Measurements from ENCODE around the gene DENND6B.

DENND6B gene

DNA sequence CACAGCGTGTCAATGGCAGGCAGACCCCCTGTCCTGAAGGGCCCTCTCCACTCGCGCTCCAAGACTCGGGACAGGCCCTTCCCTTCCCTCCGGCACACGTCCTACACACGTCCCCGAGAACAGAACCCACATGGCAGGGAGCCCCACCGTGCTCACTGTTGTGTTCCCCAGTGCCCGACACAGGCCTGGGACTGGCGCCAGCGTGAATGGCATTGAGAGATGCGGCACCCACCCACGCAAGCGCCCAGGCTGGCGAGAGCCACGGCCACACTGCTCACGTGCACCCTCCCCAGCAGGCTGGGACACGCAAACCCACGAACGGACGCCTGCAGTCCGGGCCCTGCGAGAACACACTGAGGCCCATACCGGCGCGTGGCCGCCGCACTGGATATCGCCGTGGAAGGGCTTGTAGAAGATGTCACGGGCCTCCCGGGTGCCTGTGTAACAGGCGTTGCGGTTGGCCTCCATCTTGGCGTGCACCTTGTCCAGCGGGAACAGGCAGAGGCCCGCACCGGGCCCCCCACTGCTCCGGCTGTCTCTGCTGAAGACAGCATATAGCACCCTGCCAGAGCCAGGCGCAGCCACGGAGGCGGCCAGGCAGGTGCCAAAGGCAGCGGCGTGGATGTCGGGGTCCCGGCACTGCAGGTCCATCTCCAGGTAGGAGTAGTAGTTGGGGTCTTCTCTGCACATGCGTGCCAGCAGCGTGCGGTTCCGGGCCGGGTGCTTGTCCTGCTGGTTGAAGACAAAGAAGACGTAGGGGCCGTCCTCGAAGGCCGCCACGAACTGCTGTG, 37.5 kb downstream of the DENND6B start:
- no peak for DNase-seq (ENCODE audit: low read depth in 1 of 2, low spot score in 1 of 2)

DNA sequence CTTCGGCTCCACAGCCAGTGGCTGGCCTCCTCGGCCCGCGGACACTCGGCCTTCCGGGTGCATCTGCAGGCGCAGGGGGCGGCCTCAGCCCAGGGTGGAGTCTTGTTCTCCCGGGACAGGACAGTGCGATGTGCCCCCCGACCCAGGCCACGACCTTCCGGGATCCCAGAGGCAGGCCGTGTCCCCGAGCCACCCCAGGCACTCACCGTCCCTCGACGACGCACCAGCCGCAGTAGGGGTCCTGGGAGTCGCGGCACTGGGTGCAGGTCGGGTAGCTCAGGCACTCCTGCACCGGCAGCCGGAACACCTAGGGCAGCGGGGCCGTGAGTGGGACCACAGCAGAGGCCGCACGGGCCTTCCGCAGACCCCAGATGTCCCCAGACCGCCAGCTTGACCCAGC, 39.1 kb downstream of the DENND6B start:
- no peak for DNase-seq (ENCODE audit: low read depth in 1 of 2, low spot score in 1 of 2)

DNA sequence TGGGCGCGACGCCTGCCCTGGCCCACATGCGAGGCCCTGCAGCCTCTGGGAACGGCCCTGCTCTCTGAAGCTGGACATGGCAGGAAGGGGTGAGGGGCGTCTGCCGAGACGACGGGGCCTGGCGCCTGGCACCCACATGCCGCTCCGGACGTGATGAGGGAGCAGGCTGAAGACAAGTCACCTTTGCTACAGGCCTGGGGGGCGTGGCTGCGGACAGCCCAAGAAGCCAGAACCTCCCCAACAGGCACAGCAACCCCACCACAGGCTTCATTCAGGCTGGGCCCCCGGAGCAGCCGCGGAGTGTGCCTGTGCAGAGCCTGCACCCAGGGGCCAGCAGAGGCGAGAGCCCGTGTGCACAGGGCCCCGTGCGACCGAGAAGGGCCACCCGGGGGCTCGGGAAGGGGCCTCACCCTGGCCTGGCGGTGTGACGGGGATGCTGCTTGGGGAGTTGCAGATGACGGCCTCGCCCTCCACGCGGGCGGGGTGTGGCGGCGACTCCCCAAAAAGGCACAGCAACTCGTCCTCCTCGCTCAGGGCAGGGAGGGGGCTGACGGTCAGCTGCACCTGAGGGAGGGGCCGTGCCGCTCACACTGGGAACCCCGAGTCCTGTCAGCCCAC, 40.0 kb downstream of the DENND6B start:
- no peak for DNase-seq (ENCODE audit: low read depth in 1 of 2, low spot score in 1 of 2)

DNA sequence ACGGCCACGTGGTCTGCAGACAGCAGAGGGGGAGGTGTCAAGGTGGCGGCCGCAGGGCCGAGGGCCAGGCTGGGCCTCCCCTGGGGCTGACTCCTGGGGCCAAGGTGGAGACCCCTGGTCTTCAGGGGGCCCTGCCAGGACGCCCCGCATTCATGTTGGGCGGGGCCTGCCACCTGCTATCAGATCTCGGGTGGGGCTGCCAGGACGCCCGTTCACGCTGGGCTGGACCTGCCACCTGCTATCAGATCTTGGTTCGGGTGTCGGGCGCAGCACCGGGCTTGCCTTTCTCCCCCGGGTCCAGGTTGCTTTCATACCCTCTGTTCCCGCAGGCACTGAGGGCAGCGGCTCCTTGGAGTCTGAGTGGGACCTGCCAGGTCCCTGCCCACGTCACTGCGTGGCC, 40.5 kb downstream of the DENND6B start:
- DNase-seq (ENCODE audit: low read depth in 1 of 2, low spot score in 1 of 2) = no peak

DNA sequence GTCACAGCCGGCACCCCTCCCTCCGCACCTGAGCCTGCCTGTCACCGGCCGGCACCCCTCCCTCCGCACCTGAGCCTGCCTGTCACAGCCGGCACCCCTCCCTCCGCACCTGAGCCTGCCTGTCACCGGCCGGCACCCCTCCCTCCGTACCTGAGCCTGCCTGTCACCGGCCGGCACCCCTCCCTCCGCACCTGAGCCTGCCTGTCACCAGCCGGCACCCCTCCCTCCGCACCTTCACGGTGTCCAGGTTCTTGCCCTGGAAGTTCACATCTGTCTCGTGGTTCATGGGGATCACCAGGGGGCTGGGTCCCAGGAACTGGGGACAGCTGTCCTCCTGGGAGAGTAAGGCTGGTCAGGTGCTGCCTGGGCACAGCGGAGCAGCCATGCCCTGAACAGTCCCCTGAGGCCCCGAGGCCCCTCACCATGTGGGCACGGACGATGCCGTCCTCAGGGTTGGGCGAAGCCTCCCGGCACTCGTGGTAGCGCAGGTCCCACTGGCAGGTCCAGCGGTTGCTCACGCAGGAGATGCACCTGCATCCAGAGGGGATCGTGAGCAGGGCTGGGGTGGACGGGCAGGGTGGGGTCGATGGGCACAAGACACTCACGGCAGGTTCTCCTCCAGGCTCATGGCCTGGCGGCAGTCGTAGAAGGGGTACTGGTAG, 41.1 kb downstream of the DENND6B start:
- DNase-seq (ENCODE audit: low read depth in 1 of 2, low spot score in 1 of 2) = no peak

DNA sequence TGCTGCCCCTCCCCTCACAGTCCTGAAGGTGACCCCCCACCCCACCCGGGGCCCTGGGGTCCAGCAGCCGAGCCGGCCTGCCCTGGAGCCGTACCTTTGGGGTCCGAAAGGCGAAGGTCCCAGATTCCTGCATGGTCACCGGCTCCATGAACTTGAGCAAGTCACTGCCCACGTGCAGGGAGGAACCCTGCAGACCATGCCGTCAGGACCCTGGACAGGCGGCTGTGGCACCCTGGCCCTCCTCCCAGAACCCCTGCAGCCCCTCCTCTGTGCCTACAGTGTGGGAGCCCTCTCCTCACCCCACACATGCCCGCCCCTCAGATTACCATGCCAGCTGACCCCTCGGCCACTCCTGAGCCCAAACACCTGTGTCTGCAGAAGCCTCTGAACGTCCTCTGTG, 42.3 kb downstream of the DENND6B start:
- DNase-seq (ENCODE audit: low read depth in 1 of 2, low spot score in 1 of 2) = no peak

DNA sequence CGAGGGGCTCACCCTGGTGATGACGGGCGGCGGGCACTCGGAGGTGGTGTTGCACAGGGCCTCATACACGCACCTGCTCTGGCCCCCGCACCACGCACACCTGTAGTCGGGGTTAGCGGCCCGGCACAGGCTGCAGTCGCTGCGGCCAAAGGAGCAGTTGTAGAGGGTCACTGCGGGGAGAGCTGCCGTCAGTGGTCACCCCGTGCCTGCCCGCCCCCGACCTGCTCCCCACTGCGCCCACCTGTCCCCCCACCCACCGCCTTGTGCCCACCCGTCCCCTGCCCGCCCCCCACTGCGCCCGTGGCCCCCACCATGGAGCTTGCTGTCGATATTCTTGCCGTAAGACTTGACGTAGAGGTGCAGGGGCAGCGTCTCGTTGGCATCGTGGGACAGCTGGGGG, 43.0 kb downstream of the DENND6B start:
- no peak for DNase-seq (ENCODE audit: low read depth in 1 of 2, low spot score in 1 of 2)

DNA sequence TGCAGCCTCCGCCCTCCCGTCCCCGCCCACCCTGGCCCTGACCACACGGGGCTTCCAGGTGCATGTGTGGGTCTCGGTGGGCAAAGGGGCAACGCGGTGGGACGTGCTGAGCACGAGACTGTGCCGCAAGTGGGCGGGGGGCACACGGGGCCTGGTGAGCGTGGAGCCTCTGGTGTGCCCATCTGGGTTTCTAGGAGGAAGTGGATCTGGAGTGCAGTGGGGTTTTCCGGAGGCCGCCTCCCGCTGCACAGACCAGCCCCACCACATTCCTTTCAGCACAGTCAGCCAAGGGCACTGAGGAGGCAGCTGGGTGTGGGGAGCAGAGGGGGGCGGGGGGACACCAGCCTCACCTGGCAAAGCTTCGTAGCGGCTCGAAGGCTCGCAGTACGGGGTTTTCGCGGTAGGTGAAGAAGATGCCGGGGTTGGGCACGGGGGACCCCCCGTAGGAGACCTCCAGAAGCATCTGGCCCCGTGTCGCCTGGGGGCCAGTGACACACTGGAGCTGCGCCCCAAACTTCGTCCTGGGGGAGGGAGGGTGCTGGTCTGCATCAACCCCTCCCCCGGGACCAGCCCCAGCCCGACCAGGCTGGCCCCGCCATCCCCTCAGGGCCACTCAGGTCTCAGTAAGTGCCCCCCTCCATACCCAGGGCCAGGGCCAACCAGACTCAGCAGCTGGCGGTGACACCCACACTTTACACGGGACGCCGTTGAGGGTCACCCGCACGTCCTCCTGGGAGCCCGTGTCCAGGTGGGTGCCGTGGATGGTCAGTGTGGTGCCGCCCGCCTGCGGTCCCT, 44.3 kb downstream of the DENND6B start:
- no peak for DNase-seq (ENCODE audit: low read depth in 1 of 2, low spot score in 1 of 2)

DNA sequence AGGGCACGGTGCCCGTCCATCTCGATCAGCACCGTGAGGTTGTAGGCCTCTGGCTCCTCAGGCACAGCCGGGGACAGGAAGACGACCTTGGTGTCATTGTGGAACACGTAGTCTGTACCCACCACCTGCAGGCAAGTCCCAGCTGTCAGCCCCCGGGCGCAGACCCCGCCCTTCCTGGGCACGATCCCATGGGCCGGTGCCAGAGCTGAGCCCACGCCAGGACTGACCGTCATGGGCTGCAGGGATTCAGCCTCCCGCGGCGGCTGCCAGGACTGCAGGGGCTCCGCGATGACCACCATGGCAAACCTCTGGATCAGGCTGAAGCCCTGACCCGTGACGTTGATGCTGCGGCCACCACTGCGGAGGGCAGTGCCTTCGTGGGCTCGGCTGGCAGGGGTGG, 44.9 kb downstream of the DENND6B start:
- no peak for DNase-seq (ENCODE audit: low read depth in 1 of 2, low spot score in 1 of 2)

DNA sequence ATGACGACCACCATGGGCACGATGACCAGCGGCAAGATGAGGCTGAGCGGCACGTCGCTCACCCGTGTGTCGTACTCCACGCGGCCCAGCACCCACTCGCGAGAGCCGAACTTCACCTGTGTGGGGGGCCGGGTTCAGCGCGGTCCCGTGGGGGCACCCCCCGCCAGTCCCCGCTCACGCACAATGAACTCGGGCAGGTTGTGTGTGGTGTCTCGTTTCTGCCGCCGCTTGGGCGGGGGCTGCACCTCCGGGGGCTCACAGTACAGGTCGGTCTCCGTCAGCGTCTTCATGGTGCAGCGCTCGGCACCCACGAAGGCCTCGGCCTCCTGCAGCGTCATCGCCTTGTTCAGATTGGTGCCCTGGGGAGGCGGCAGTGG, 45.4 kb downstream of the DENND6B start:
- DNase-seq (ENCODE audit: low read depth in 1 of 2, low spot score in 1 of 2) = no peak

DNA sequence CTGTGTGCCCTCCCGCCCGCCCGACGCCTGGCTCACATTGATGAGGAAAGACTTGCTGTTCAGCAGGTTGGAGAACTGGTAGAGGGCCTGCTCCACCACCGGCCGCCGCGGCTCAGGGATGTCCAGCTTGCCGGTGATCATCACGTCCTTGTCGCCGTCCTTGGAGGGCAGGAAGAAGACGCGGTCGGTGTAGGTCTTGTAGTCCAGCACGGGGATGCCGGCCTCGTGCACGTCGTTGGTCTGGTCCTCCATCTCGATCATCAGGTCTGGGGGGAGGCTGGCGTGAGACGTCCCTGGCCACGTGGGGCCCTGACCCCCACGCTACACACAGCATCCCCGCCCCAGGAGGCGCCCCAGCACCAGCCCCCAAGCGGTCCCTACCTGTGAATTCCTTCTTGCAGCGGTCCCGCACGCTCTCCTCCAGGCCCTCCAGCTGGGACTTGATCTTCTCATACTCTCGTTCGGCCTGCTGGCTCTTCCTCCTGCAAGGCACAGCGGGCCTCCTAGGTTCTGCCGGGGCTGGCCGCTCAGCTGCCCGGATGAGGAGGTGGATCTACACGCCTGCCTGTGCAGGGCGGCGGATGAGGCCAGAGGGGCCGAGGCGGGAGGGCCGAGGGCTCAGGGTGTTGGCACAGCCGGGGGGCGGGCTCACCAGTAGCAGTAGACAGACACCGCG, 46.0 kb downstream of the DENND6B start:
- no peak for DNase-seq (ENCODE audit: low read depth in 1 of 2, low spot score in 1 of 2)

DNA sequence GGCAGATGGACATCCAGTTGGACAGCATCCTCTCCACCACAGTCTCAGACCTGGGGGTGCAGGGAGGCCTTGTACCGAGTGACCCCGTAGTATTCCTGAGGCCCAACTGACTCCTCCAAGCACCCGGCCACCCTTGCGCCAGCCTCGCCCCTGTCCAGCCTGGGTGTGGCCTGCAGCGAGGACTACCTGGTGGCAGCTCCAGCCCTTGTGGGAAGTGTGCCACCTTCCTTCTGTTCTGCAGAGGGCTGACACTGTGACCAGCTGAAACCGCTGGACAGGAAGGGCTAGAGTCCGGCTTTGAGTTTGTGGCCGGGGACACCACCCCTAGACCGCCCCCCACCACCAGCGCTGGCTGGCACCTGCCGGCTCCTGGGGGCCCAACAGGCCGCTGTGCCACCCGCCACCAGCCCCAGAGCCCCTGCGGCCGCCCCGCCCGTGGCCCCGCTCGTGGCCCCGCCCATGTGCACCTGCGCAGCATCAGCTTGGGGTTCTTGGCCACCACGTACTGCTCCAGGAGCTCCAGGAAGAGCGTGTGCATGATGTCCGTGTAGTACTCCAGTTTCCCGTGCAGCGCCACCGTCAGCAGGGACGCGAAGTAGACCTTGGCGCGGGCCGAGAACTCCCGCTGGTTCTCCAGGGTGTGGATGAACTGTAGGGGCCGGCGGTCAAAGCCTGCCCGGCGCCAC, 46.6 kb downstream of the DENND6B start:
- DNase-seq (ENCODE audit: low read depth in 1 of 2, low spot score in 1 of 2) = no peak

DNA sequence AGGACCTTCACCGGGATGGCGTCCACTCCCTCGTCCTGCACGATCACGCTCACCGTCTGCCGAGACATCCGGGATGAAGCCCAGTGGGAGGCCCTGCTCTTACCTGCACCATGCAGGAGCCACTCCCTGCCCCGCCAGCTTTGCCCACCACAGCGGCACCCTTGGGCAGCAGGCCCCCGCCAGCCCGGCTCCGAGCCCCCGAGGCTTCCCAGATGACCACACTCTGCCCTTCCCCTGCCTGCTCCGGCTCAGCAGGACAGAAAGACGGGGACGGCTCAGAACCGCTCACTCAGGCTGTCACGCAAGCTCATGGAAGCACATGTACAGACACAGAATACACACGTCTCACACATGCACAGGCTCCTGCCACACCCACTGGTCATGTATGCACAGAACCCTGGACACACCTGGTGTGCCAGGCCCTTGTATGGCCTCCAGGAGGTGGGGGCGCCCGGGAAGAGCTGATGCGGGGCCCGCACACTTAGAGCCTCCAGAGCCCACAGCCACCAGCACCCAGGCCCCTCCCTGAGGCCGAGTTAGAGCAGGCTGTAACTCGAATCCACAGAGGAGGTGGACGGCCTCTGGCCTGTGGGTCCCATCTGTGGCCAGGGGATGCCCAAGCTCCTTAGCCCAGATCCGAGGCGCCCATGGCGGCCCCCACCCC, 47.7 kb downstream of the DENND6B start:
- no peak for DNase-seq (ENCODE audit: low read depth in 1 of 2, low spot score in 1 of 2)

DNA sequence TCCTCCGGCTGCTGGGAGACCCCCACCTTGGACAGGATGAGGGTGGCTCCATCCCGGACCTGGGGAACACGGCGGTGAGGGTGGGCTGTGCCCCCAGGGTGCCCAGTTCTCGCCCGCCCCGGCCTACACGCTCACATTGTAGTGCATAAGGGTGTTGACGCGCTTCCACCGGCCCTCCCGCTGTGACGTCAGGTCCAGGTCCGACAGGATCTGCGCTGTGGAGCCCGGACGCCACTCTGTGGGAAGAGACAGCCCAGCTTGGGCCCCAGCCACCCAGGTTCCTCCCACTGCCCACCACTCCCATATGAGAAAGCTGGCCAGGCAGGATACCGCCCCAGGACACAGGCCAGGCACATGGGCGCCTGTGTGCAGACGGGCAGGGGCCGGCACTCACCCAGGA, 48.4 kb downstream of the DENND6B start:
- no peak for DNase-seq (ENCODE audit: low read depth in 1 of 2, low spot score in 1 of 2)

DNA sequence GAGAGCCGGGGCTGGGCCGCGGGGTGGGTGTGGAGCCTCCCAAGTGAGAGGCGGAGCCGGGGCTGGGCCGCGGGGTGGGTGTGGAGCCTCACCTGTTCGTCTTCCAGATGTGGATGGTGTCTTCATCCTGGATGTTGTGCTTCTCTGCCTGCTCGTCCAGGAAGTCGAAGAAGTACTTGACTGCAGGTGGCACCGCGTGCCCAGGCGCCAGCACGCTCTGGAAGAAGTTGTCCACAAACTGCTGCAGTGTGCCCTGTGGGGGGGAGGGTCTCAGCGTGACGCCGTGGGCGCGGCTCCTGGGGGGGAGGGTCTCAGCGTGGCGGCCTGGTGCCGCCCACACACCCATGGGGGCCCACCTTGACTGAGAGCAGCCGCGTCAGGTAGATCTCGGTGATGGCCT, 49.1 kb downstream of the DENND6B start:
- no peak for DNase-seq (ENCODE audit: low read depth in 1 of 2, low spot score in 1 of 2)

DNA sequence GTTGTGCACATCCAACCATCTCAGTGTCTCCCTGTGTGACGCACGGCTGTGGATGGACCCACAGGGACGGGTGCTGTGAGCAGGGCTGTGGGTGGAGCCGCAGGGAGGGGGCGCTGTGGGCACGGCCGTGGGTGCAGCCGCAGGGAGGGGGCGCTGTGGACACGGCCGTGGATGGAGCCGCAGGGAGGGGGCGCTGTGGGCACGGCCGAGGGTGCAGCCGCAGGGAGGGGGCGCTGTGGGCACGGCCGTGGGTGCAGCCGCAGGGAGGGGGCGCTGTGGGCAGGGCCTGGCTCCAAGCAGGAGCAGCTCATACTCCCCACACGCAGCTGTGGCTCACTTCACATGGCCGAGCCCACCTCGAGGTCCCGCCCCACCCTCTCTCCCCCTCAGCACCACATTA, 50.7 kb downstream of the DENND6B start:
- no peak for DNase-seq (ENCODE audit: low read depth in 1 of 2, low spot score in 1 of 2)

DNA sequence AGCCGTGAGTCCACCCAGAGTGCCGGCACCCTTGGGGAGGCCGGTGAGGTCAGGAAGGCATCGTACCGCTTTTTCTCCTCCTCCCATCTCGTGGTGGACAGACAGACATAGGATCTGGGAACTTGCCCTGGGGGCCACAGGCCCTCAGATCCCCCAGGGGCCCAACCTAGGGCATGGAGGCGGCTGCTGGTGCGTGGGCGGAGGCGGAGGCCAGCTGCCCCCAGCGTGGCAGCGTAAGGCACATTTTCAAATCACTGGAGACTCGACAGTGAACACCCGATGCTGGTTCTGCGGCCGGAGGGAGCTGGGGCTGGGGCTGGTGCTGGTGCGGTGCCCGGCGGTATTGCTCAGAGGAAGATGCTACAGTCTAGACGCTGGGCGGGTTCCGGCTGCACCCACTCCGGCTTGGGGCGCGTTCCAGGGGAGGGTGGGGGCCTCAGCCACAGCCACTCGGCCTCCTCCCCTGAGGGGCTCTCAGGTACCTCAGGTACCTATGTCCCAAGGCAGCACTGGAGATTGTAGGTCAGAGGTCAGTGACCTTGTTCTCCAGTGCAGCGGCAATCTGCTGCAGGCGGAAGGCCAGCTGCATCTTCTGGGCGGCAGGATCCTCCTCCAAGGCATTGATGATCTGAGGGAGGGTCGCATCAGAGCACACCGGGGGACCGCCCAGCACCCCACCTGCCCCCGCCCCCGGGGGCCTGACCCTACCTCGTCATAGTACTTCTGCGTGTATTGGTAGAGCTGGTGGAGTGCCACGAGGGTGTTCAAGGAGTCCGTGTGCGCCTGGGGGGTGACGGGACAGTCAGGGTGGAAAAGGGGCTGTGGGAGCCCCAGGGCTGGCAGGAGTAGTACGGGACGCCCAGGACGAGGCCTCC, 51.4 kb downstream of the DENND6B start:
- no peak for DNase-seq (ENCODE audit: low read depth in 1 of 2, low spot score in 1 of 2)

DNA sequence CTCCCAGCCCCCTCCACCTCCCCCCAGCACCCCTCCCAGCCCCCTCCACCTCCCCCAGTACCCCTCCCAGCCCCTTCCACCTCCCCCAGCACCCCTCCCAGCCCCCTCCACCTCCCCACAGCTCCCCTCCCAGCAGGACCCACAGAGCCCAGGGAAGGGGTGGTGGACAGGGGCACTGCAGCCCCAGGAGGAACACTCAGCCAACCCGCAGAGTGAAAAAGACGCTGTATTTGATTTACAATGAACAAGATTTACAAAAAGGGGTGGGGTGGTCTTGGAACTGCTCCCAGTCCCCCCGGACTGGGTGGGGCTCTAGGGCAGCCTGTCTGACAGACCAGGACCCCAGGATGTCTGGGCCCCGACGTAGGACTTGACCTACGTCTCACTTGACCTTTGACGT, 52.0 kb downstream of the DENND6B start:
- no peak for DNase-seq (ENCODE audit: low read depth in 1 of 2, low spot score in 1 of 2)

DNA sequence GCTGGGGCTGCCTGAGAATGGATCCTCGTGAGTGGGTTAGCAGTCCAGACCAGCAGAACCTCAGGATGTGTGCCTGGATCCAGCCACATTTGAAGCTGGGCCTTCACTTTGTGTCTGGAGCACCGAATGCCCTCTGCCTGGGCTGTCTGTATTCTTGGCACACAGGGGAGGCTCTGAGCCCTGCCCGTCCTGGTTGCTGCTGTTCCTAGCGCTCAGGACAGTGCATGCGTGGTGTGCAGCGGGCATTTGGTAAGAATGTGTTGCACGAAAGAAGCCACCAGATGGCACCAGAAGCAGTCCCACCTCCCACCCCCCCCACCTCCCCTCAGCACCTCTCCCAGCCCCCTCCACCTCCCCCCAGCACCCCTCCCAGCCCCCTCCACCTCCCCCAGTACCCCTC, 52.5 kb downstream of the DENND6B start:
- DNase-seq (ENCODE audit: low read depth in 1 of 2, low spot score in 1 of 2) = no peak
